ENCODE data around the gene MTA2. TPM values are rescaled to one million over a fixed set of nuclear protein-coding genes. Genes with fewer than 3 reads are reported as not detected.

The MTA2 gene
- polyA plus RNA-seq, 1 donor from 2014 or later, result 130 TPM

DNA sequence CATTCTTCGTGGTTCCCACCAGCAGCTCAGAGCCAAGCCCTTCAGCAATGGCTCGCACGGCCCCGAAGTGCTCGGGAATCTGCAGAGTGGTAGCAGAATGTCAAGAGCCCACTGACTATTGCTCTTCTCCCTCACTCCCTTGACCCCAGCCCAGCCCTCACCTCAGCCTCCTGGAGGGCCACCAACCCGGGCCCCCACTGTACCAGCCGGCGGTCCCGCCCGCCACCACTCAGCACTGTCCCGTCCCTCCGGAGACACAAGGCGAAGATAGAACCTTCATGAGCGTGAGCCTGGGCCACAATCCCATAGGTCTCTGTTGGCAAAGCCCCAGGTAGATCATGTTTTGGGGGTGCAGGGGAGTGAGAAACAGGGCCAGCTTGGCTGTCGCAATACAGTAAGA lies 4.2 kb upstream of the MTA2 start:
- Histone ChIP-seq H3K36me3 (ENCODE audit: insufficient read depth, low read length) (no peaks in the 10 kb centered on the region), H3K27ac (ENCODE audit: low read length) (no peak overlapping the region), H3K9me3 (ENCODE audit: low read length) (no peaks in the 10 kb centered on the region), H3F3A (ENCODE audit: insufficient read depth, low read length, poor library complexity, severe bottlenecking) (no peaks in the 10 kb centered on the region), H3K4me3 (ENCODE audit: low read length) (no peak overlapping the region), H2AFZ (ENCODE audit: low read depth, low read length) (no peak overlapping the region), H3K27me3 (ENCODE audit: insufficient read depth, low read depth, low read length) (no peaks in the 10 kb centered on the region), H4K20me1 (ENCODE audit: insufficient read depth) (no peaks in the 10 kb centered on the region), H3K9ac (ENCODE audit: low read length) (no peak overlapping the region), H3K4me2 (ENCODE audit: low read length) (no peak overlapping the region), H3K79me2 (replicated peaks; ENCODE audit: insufficient read depth, low read length) (peaks cover 5% of the 10 kb centered on the region), H3K9me2 (ENCODE audit: insufficient read depth, low read length) (no peaks in the 10 kb centered on the region)
- TF ChIP-seq EZH2 (IDR thresholded peaks at IDR 0.05; ENCODE audit: borderline replicate concordance, insufficient read depth, low read length, poor library complexity, severe bottlenecking) (no peak), POLR2AphosphoS5 (IDR thresholded peaks at IDR 0.05) (no peak)

DNA sequence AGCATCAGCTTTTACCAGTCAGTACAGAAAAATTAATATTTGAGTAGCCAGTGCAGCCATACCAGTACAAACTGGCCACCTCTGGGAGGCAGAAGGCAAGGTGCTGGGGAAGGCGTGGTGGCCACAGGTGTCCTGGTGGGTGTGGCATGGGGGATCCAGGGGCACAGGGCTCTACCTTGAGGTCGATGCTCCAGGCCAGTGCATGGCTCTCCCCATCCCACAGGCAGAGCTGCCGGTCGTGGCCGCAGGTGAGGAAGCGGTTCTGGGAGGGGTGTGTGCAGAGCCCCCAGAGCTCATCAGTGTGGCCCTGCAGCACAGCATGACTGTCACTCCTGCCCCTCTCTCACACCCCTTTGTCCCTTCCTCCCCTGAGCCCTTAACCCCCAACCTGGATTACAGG lies 3.8 kb upstream of the MTA2 start:
- H4K20me1 ChIP-seq (ENCODE audit: insufficient read depth), result no peaks in the 10 kb centered on the region
- TF ChIP-seq EZH2 (IDR thresholded peaks at IDR 0.05; ENCODE audit: borderline replicate concordance, insufficient read depth, low read length, poor library complexity, severe bottlenecking) (no peak), TAF1 (IDR thresholded peaks at IDR 0.05; ENCODE audit: low read depth) (no peak), MXI1 (conservative IDR thresholded peaks at IDR 0.05; ENCODE audit: poor library complexity, severe bottlenecking) (no peak), RAD21 (conservative IDR thresholded peaks at IDR 0.05) (no peak), SMC3 (conservative IDR thresholded peaks at IDR 0.05; ENCODE audit: poor library complexity) (no peak), POLR2AphosphoS5 (IDR thresholded peaks at IDR 0.05) (no peak), EP300 (conservative IDR thresholded peaks at IDR 0.05; ENCODE audit: poor library complexity, severe bottlenecking) (no peak)
- TF ChIP-seq, protein P1, sequence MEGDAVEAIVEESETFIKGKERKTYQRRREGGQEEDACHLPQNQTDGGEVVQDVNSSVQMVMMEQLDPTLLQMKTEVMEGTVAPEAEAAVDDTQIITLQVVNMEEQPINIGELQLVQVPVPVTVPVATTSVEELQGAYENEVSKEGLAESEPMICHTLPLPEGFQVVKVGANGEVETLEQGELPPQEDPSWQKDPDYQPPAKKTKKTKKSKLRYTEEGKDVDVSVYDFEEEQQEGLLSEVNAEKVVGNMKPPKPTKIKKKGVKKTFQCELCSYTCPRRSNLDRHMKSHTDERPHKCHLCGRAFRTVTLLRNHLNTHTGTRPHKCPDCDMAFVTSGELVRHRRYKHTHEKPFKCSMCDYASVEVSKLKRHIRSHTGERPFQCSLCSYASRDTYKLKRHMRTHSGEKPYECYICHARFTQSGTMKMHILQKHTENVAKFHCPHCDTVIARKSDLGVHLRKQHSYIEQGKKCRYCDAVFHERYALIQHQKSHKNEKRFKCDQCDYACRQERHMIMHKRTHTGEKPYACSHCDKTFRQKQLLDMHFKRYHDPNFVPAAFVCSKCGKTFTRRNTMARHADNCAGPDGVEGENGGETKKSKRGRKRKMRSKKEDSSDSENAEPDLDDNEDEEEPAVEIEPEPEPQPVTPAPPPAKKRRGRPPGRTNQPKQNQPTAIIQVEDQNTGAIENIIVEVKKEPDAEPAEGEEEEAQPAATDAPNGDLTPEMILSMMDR (IDR thresholded peaks at IDR 0.05; ENCODE audit: poor library complexity, severe bottlenecking), result no peak
- TF ChIP-seq, protein P2, sequence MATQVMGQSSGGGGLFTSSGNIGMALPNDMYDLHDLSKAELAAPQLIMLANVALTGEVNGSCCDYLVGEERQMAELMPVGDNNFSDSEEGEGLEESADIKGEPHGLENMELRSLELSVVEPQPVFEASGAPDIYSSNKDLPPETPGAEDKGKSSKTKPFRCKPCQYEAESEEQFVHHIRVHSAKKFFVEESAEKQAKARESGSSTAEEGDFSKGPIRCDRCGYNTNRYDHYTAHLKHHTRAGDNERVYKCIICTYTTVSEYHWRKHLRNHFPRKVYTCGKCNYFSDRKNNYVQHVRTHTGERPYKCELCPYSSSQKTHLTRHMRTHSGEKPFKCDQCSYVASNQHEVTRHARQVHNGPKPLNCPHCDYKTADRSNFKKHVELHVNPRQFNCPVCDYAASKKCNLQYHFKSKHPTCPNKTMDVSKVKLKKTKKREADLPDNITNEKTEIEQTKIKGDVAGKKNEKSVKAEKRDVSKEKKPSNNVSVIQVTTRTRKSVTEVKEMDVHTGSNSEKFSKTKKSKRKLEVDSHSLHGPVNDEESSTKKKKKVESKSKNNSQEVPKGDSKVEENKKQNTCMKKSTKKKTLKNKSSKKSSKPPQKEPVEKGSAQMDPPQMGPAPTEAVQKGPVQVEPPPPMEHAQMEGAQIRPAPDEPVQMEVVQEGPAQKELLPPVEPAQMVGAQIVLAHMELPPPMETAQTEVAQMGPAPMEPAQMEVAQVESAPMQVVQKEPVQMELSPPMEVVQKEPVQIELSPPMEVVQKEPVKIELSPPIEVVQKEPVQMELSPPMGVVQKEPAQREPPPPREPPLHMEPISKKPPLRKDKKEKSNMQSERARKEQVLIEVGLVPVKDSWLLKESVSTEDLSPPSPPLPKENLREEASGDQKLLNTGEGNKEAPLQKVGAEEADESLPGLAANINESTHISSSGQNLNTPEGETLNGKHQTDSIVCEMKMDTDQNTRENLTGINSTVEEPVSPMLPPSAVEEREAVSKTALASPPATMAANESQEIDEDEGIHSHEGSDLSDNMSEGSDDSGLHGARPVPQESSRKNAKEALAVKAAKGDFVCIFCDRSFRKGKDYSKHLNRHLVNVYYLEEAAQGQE (IDR thresholded peaks at IDR 0.05; ENCODE audit: borderline replicate concordance), result no peak
- H3K36me3 ChIP-seq (ENCODE audit: insufficient read depth, low read length), result no peaks in the 10 kb centered on the region
- no peaks in the 10 kb centered on the region for H3K9me2 ChIP-seq (ENCODE audit: insufficient read depth, low read length)
- H3K79me2 ChIP-seq (replicated peaks; ENCODE audit: insufficient read depth, low read length), result peaks cover 9% of the 10 kb centered on the region
- no peak overlapping the region for H2AFZ ChIP-seq (ENCODE audit: low read depth, low read length)
- no peak overlapping the region for H3K27ac ChIP-seq (ENCODE audit: low read length)
- no peaks in the 10 kb centered on the region for H3K27me3 ChIP-seq (ENCODE audit: insufficient read depth, low read depth, low read length)
- H3K9me3 ChIP-seq (ENCODE audit: low read length), result no peaks in the 10 kb centered on the region
- H3K9ac ChIP-seq (ENCODE audit: low read length), result no peak overlapping the region
- no peaks in the 10 kb centered on the region for H3F3A ChIP-seq (ENCODE audit: insufficient read depth, low read length, poor library complexity, severe bottlenecking)
- H3K4me3 ChIP-seq (ENCODE audit: low read length), result no peak overlapping the region
- H3K4me2 ChIP-seq (ENCODE audit: low read length), result no peak overlapping the region
